ENCODE data around the gene RASSF8.

DNA sequence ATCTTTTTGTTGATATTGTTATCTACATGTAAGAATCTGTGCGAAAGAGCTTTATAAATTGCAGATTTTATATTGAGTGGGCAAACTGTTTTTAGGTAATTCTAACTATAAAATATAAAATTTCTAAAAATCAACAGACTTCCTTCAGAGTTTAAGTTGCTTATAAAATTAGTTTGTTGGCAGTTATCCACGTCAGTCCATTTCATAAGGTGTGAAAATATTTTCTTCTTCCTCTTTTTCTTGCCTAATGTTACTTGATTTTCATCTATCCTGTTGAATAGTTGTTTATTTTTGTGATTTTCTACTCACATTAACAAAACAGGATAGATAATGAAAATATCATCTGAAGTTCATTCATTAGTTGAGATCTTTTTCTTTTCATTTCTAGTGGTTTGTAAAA, 58.0 kb downstream of the RASSF8 start:
- no peak for TF ChIP-seq EZH2 (IDR thresholded peaks at IDR 0.05; ENCODE audit: insufficient read depth, low read length)
- TF ChIP-seq, protein P1, sequence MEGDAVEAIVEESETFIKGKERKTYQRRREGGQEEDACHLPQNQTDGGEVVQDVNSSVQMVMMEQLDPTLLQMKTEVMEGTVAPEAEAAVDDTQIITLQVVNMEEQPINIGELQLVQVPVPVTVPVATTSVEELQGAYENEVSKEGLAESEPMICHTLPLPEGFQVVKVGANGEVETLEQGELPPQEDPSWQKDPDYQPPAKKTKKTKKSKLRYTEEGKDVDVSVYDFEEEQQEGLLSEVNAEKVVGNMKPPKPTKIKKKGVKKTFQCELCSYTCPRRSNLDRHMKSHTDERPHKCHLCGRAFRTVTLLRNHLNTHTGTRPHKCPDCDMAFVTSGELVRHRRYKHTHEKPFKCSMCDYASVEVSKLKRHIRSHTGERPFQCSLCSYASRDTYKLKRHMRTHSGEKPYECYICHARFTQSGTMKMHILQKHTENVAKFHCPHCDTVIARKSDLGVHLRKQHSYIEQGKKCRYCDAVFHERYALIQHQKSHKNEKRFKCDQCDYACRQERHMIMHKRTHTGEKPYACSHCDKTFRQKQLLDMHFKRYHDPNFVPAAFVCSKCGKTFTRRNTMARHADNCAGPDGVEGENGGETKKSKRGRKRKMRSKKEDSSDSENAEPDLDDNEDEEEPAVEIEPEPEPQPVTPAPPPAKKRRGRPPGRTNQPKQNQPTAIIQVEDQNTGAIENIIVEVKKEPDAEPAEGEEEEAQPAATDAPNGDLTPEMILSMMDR (IDR thresholded peaks at IDR 0.05; ENCODE audit: insufficient read depth, low read depth, low read length): no peak
